ENCODE measurements around the gene IL3RA. TPM values are rescaled to one million over a fixed set of nuclear protein-coding genes. Genes with fewer than 3 reads are reported as not detected.

The IL3RA gene
- total and polyA plus RNA-seq, 2 experiments from 2014 or later = 0.86 TPM; not detected in 1

- DNase-seq (ENCODE audit: low spot score) (no peak), ATAC-seq (no peak)
- Histone ChIP-seq H3F3A (replicated peaks; ENCODE audit: low read depth) (peaks cover 11% of the 10 kb centered on the region), H3K4me2 (no peak overlapping the region), H3K79me2 (replicated peaks; ENCODE audit: insufficient read depth) (no peaks in the 10 kb centered on the region), H3K9me2 (ENCODE audit: insufficient read depth) (no peaks in the 10 kb centered on the region), H3K4me3 (no peak overlapping the region), H3K27me3 (ENCODE audit: insufficient read depth) (no peaks in the 10 kb centered on the region), H4K20me1 (replicated peaks; ENCODE audit: insufficient read depth) (no peaks in the 10 kb centered on the region), H3K36me3 (ENCODE audit: insufficient read depth) (no peaks in the 10 kb centered on the region), H2AFZ (no peak overlapping the region), H3K4me1 (ENCODE audit: insufficient read depth) (no peaks in the 10 kb centered on the region), H3K27ac (ENCODE audit: low read depth) (no peak overlapping the region)
- H3K4me1 Mint-ChIP-seq = no peaks in the 10 kb centered on the region
- no peak for TF ChIP-seq EZH2phosphoT487 (IDR thresholded peaks at IDR 0.05; ENCODE audit: unreplicated experiment)
- no peak for TF ChIP-seq REST (IDR thresholded peaks at IDR 0.05; ENCODE audit: unreplicated experiment)
- no peak for TF ChIP-seq ZNF462 (CRISPR knock-in tag; IDR thresholded peaks at IDR 0.05)
- no peak for TF ChIP-seq ETS1 (IDR thresholded peaks at IDR 0.05)
- TF ChIP-seq EZH2 (IDR thresholded peaks at IDR 0.05; ENCODE audit: low read depth, unreplicated experiment) = no peak
- TF ChIP-seq POLR2AphosphoS5 (IDR thresholded peaks at IDR 0.05; ENCODE audit: low read depth) = no peak
- TF ChIP-seq CTCF (conservative IDR thresholded peaks at IDR 0.05; ENCODE audit: low read depth in 2 of 2) = no peak
- TF ChIP-seq ZNF114 (CRISPR knock-in tag; IDR thresholded peaks at IDR 0.05) = no peak
- TF ChIP-seq STAT1 (IDR thresholded peaks at IDR 0.05; ENCODE audit: unreplicated experiment) = no peak
- TF ChIP-seq CREB1 (CRISPR knock-in tag; IDR thresholded peaks at IDR 0.05; ENCODE audit: low read depth) = no peak
- TF ChIP-seq JUNB (IDR thresholded peaks at IDR 0.05; ENCODE audit: unreplicated experiment) = no peak
- TF ChIP-seq NANOG (IDR thresholded peaks at IDR 0.05; ENCODE audit: borderline replicate concordance) = no peak
- no peak for TF ChIP-seq ZNF331 (CRISPR knock-in tag; IDR thresholded peaks at IDR 0.05; ENCODE audit: low read depth)
- H3K4me3 Mint-ChIP-seq = no peak overlapping the region
- no peak overlapping the region for H3K27ac Mint-ChIP-seq
- peaks cover 24% of the 10 kb centered on the region for H3K36me3 Mint-ChIP-seq (ENCODE audit: low read depth)
- H3K9me3 Mint-ChIP-seq = peaks cover 82% of the 10 kb centered on the region
- H3K27me3 Mint-ChIP-seq (ENCODE audit: insufficient read depth, low read depth, poor library complexity) = peaks cover 21% of the 10 kb centered on the region
Observed at GRCh38 chrX:1327651-1328304, 8.8 kb upstream of the IL3RA start.
